Psoas muscle (tissue), 8 donors: ENCODE measurements around the gene FOXO1. TPM values are rescaled to one million over a fixed set of nuclear protein-coding genes. Genes with fewer than 3 reads are reported as not detected.

Source experiments
- ATAC-seq, 4 donors: fragments of 200-7000 bp; cut with Tn5 transposase; one replicate each; pipeline ENCODE4 v1.9.1; 2020; ENCODE audit warnings: moderate library complexity in 3 of 4, mild to moderate bottlenecking in 2 of 4
- DNase-seq, 2 donors: peaks; one replicate each; pipeline ENCODE4 v3.0.0-alpha.2; 2020
- H3K27ac ChIP-seq: fragments of 200-600 bp; one replicate; pipeline ENCODE4 v1.8.0; 2022
- H3K27me3 ChIP-seq, 3 donors: fragments of 200-600 bp in 1 of 3; one replicate each; pipeline versions ENCODE4 v1.6.1 to v1.8.0; 2013 to 2022; ENCODE audit warnings: low read length in 2 of 3, mild to moderate bottlenecking in 2 of 3, moderate library complexity in 1 of 3; ENCODE audit not compliant: insufficient read depth in 3 of 3
- H3K36me3 ChIP-seq, 2 donors: fragments of 200-600 bp in 1 of 2; one replicate each; pipeline versions ENCODE4 v1.6.1 to v1.8.0; 2013 to 2022; ENCODE audit warnings: low read depth in 1 of 2, mild to moderate bottlenecking in 1 of 2, moderate library complexity in 1 of 2; ENCODE audit not compliant: insufficient read depth in 1 of 2
- H3K4me1 ChIP-seq: fragments of 200-600 bp; one replicate; pipeline ENCODE4 v1.8.0; 2022
- H3K4me3 ChIP-seq: fragments of 200-600 bp; one replicate; pipeline ENCODE4 v1.8.0; 2022; ENCODE audit warnings: mild to moderate bottlenecking
- H3K9me3 ChIP-seq: fragments of 200-600 bp; one replicate; pipeline ENCODE4 v1.8.0; 2022
- WGBS, 3 donors: extraction: QIAGEN DNeasy Blood & Tissue Kit; methylation state at CpG; one replicate each; pipeline versions ENCODE4 v1.1.6 to v1.1.7; 2013; 5-methylcytosine and 5-hydroxymethylcytosine counted together
- intact Hi-C, 2 donors: fragments of 100-400 bp; cut with DNase I; formaldehyde crosslinking; loops; one replicate each; pipeline versions ENCODE4 v1.11.0 to v1.14.2; 2022
- polyA plus RNA-seq, 3 donors: library from polyadenylated mRNA; stranded (reverse); fragments of 200-250 nt; gene quantifications; one replicate each; pipeline ENCODE4 v1.2.3, GENCODE V29; 2013
- total RNA-seq, 4 donors: library from RNA; stranded (reverse); fragmentation: NEBNext Ultra II Directional in 2 of 4; extraction: Animal tissue kit (Norgen Biotek cat#: 25700) in 2 of 4; gene quantifications; one replicate each; pipeline versions ENCODE4 v1.2.1 to v1.2.4, GENCODE V29; 2021 to 2023
- TF ChIP-seq, protein P1 (sequence below): fragments of 200-600 bp; IDR thresholded peaks from one replicate; pipeline ENCODE4 v1.8.0; 2022; ENCODE audit warnings: antibody characterized with exemption
- donor health status: healthy with polysubstance abuse.
- donor health status: DM: no; HTN: no; CAD: no; lungs with moderate emphysema.
- donor health status: Bipolar disorder and iron deficiency.
- donor health status: healthy.
- donor health status: DM: yes; HTN: yes; CAD: no.
- donor health status: DM: no; HTN: no; CAD: no.
- donor health status: DM: no; HTN: no; CAD: no.
- donor health status: DM: yes; HTN: yes; CAD: no.

Gene FOXO1
- total and polyA plus RNA-seq, 7 donors: 23.8 to 160 (median 68.3) TPM

DNA sequence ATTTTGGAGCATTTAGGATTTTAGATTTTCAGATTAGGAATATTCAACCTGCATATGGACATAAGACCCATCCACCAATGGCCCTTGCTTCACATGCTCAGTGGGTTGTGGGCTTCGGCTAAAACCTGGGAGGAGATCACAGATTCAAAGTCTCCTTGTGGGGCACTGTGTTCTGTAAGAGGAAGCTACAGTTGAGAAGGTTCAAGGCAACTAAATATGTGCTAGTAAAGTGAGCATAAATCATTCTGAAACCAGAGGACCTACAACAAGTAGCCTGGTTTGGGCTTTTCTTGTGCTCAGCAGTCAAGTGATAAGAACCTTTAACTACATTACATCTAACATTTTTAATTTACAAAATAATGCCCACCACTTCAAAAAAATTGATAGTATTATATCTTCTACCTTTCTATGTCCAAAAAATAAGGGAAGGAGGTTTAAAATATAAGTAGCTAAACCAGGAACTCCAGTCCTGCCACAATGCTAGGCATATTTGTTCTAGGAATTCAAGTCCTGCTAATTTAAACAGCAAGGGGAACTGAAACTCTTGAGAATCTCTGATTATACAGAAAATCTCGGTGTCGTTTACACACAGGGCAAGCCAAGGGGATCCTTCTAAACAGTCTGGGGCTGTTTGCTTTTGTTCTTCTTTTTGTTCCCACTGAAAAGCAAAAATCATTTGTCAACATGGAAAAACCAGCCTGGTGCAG is 36.6 kb downstream of the FOXO1 start:
- Histone ChIP-seq H3K4me1 (peaks cover 78% of the 10 kb centered on the region), H3K27ac (no peak overlapping the region), H3K27me3 (no peaks in the 10 kb centered on the region), H3K4me3 (no peak overlapping the region), H3K36me3 (peaks cover 5 to 7% of the 10 kb centered on the region in 2 donors), H3K9me3 (no peaks in the 10 kb centered on the region)
- TF ChIP-seq, protein P1, sequence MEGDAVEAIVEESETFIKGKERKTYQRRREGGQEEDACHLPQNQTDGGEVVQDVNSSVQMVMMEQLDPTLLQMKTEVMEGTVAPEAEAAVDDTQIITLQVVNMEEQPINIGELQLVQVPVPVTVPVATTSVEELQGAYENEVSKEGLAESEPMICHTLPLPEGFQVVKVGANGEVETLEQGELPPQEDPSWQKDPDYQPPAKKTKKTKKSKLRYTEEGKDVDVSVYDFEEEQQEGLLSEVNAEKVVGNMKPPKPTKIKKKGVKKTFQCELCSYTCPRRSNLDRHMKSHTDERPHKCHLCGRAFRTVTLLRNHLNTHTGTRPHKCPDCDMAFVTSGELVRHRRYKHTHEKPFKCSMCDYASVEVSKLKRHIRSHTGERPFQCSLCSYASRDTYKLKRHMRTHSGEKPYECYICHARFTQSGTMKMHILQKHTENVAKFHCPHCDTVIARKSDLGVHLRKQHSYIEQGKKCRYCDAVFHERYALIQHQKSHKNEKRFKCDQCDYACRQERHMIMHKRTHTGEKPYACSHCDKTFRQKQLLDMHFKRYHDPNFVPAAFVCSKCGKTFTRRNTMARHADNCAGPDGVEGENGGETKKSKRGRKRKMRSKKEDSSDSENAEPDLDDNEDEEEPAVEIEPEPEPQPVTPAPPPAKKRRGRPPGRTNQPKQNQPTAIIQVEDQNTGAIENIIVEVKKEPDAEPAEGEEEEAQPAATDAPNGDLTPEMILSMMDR: no peak
- 71 to 85% (median 81%) methylated on average over 3 of the region's 3 CpGs for WGBS, 3 donors
- ATAC-seq (no peak), DNase-seq (no peak)
- intact Hi-C loops: no loop called here

DNA sequence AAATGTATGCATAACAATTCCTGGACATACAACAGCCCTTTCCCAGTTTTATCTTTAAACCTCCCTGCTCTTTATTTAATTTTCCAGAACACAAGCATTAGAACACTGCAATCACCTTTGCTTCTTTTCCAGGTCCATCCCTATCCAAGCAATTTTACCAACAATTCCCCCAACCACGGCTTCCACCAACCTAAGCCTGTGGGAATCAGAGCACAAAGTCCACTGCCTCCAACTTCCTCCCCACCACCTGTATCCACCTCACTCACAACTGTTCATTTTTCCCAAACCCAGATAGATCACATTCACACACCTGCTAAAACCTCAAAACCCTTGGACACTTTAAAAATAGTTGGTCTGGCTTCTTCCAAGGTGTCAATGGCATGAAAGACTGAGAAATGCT is 39.5 kb downstream of the FOXO1 start:
- H3K4me3 ChIP-seq: no peak overlapping the region

DNA sequence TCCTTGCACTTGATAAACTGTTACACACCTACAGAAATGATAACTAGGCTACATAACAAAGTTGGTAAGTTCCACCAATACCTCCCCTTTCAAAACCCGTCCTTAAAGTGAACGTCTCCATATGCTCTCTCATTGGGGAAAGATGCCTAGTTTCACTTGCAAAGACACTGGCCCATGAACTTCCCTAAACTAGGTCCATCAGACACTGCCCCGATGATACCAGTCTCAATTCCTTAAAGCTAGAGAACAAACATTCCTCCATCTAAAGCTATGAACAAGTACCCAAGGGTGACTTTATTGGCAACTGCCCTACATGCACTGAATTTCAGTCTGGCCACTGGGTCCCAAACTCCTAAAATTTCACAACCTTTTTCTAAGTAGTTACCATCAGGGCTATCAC is 39.9 kb downstream of the FOXO1 start:
- Histone ChIP-seq H3K9me3 (no peaks in the 10 kb centered on the region), H3K4me1 (peaks cover 93% of the 10 kb centered on the region), H3K27me3 (no peaks in the 10 kb centered on the region), H3K27ac (no peak overlapping the region), H3K4me3 (no peak overlapping the region), H3K36me3 (peaks cover 0 to 7% of the 10 kb centered on the region in 2 donors)
- 58 to 75% (median 59%) methylated on average over 3 of the region's 3 CpGs for WGBS, 3 donors
- TF ChIP-seq, protein P1: no peak
- intact Hi-C loops: no loop called here
- ATAC-seq (no peak), DNase-seq (no peak)

More for the DNA sequence above, 39.5 kb downstream of the FOXO1 start:
- DNase-seq: no peak
- TF ChIP-seq, protein P1: no peak
- Histone ChIP-seq H3K36me3 (peaks cover 0 to 7% of the 10 kb centered on the region in 2 donors), H3K27ac (no peak overlapping the region), H3K4me1 (peaks cover 92% of the 10 kb centered on the region), H3K9me3 (no peaks in the 10 kb centered on the region), H3K27me3 (no peaks in the 10 kb centered on the region)
- intact Hi-C loops: no loop called here
- ATAC-seq: no peak
- WGBS, 3 donors: 80 to 92% (median 87%) methylated on average over 1 of the region's 1 CpG

DNA sequence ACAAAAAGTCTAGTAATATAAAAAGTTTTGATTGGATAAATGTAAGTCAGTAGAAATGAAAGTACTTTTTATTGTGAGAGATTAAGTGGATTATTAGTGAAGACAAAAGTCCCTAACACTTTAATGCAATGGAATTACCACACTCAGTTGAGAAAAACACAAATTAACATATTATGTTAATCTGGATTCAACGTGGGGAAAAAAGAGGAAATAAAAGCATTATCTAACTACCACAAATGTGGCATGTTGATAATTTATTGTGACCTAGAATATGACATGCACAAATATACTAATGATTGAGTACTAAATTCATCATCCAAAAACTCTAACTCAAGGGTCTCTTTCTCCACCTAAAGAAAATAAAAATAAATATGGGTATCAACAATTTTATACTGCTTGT is 41.5 kb downstream of the FOXO1 start:
- ATAC-seq (no peak), DNase-seq (no peak)
- intact Hi-C loops: loop anchor here in 1 of 2 donors (5.0 kb wide), 1 partner anchor 37 kb away; no protein-coding TSS in a partner anchor
- Histone ChIP-seq H3K36me3 (peaks cover 0 to 7% of the 10 kb centered on the region in 2 donors), H3K4me3 (no peak overlapping the region), H3K27me3 (no peaks in the 10 kb centered on the region), H3K9me3 (no peaks in the 10 kb centered on the region), H3K27ac (peak overlapping the region; percentile 32), H3K4me1 (peaks cover 93% of the 10 kb centered on the region)
- TF ChIP-seq, protein P1: no peak
- WGBS, 3 donors: 12 to 22% (median 17%) methylated on average over 1 of the region's 1 CpG
